Activated naive CD4-positive, alpha-beta T cell treated with anti-CD3 and anti-CD28 coated beads, Interleukin-2, amount 10 ng/mL, durations not matched to agents 7 days and 5 days (primary cell): ENCODE results near the gene EGFL6.

Source experiments
- CTCF ChIA-PET: fragments of 350-600 bp; sonication (Branson Sonifier 250); formaldehyde crosslinking; loops from one replicate; lab custom pipeline; 2021; ENCODE audit warnings: antibody characterized with exemption; lab: Charles Lee
- DNase-seq: peaks from one replicate; pipeline ENCODE4 v3.0.0-alpha.2; 2020
- H3K27ac Mint-ChIP-seq: one replicate; pipeline ENCODE4 v1.8.0; 2021; ENCODE audit warnings: mild to moderate bottlenecking, moderate library complexity, mixed read lengths
- H3K27me3 Mint-ChIP-seq: one replicate; pipeline ENCODE4 v1.8.0; 2021; ENCODE audit warnings: mild to moderate bottlenecking, mixed read lengths
- H3K36me3 Mint-ChIP-seq: one replicate; pipeline ENCODE4 v1.8.0; 2021; ENCODE audit warnings: mixed read lengths
- H3K4me1 Mint-ChIP-seq: one replicate; pipeline ENCODE4 v1.8.0; 2021; ENCODE audit warnings: mixed read lengths
- H3K4me3 Mint-ChIP-seq: one replicate; pipeline ENCODE4 v1.8.0; 2021; ENCODE audit warnings: mild to moderate bottlenecking, moderate library complexity, mixed read lengths
- H3K9me3 Mint-ChIP-seq: one replicate; pipeline ENCODE4 v1.8.0; 2021; ENCODE audit warnings: mixed read lengths

The EGFL6 gene

DNA sequence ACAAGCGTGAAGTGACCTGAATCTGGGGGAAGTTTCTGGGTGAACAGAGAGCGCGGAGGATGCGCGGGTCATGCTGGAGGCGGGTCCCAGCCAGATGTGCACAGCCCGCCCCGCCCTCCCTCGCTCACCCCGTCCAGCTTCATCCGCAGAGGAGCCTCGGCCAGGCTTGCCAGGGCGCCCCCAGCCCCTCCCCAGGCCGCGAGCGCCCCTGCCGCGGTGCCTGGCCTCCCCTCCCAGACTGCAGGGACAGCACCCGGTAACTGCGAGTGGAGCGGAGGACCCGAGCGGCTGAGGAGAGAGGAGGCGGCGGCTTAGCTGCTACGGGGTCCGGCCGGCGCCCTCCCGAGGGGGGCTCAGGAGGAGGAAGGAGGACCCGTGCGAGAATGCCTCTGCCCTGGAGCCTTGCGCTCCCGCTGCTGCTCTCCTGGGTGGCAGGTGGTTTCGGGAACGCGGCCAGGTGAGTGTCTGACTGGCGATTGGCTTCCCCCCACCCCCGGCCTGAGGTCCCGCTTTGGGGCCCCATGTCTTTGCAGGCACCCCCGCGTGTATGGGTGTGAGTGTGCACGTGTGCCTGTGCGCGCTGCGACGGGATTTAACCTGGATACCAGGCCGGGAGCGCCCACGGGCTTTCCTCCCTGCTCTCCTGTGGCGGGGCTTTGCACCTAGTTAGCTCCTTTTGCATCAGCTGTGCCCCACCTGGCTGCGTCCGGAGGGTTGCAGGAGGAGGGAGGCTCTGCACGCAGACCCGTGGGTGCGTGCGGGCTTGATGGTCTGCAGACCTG lies at the start of gene EGFL6:
Gene EGFL6 (plus strand): TSS at position 123 of the 782 bp plus-strand sequence. CDS start 261 bp downstream, at position 384.
- Mint-ChIP-seq H3K36me3 (no peaks in the 10 kb centered on the region), H3K4me1 (peaks cover 28% of the 10 kb centered on the region), H3K27me3 (peaks cover 24% of the 10 kb centered on the region), H3K4me3 (peak within 1 kb of the TSS; percentile 66), H3K9me3 (no peaks in the 10 kb centered on the region), H3K27ac (no peak within 1 kb of the TSS)
- CTCF ChIA-PET, result no interaction called here
- peak; percentile 20 for DNase-seq

DNA sequence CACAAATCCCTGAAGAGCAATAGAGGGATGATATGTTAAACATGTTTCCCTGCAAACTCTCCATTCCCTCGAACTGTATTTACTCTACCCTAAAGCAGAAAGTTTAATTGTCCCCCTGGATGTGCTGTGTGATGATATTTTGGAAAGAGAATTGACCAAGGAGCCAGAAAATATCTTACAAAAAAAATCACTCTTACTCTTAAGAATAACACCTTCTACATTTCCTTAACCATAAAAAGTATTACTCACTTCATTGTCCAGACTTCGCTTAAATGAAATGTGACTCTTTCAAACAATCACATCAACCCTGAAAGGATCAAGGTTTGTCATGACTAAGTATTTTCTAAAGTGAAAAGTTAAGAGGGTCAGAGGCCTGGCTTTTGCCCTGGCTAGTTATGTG lies 49.0 kb upstream of the EGFL6 start:
- no peak for DNase-seq

DNA sequence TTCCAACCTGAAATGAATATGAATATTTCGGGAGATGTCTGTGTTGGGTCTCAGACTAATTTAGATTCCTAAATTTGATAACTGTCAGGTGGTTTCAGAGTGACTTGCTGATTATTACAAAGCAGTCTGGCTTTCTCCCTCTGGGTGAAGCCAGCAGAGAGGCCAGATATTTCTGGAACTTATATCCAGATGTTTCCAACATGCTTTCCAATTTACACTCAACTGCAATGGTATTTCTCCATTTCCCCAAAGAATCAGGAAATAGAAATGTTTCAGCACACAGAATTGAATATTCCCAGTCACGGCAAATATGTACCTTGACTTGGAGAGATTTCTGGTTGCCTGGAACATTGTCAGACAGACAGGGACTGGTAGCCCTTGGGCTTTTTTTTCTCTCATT lies 48.5 kb upstream of the EGFL6 start:
- Mint-ChIP-seq H3K4me3 (no peak overlapping the region), H3K27ac (no peak overlapping the region), H3K4me1 (no peaks in the 10 kb centered on the region), H3K27me3 (peaks cover 3% of the 10 kb centered on the region), H3K36me3 (no peaks in the 10 kb centered on the region), H3K9me3 (no peaks in the 10 kb centered on the region)
- DNase-seq, result no peak
- CTCF ChIA-PET, result no interaction called here

More for the DNA sequence above, 49.0 kb upstream of the EGFL6 start:
- CTCF ChIA-PET, result no interaction called here
- Mint-ChIP-seq H3K9me3 (no peaks in the 10 kb centered on the region), H3K36me3 (no peaks in the 10 kb centered on the region), H3K4me3 (no peak overlapping the region), H3K27me3 (peaks cover 3% of the 10 kb centered on the region), H3K4me1 (no peaks in the 10 kb centered on the region), H3K27ac (no peak overlapping the region)

- no peaks in the 10 kb centered on the region for H3K36me3 Mint-ChIP-seq
- no peak overlapping the region for H3K27ac Mint-ChIP-seq
- no peak for DNase-seq
- no peak overlapping the region for H3K4me3 Mint-ChIP-seq
- no peaks in the 10 kb centered on the region for H3K4me1 Mint-ChIP-seq
- peaks cover 3% of the 10 kb centered on the region for H3K27me3 Mint-ChIP-seq
- CTCF ChIA-PET, result interaction anchor here (1.3 kb wide), 1 partner anchor 123 kb away, joined by 5 read pairs; no protein-coding TSS in a partner anchor
- no peaks in the 10 kb centered on the region for H3K9me3 Mint-ChIP-seq
Measured at GRCh38 chrX:13522811-13523210, 46.6 kb upstream of the EGFL6 start.

DNA sequence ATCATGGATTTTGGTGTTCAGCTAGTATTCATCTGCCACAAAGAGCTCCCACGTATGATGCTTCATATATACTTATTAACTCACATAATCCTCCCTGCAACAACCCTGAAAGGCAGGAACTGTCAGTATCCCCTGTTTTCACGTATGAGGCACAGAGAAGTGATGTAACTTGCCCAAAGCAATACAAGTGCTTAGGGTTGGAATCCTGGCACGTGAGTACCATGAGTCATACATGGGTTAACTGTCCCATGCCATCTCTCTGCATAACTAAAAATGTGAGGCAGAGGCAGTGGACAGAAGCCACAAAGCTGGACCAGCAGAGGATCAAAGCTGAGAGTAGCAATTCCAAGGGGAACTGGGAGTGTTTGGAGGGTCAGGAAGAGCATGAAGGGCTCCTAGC lies 35.7 kb upstream of the EGFL6 start:
- H3K27ac Mint-ChIP-seq, result no peak overlapping the region
- H3K27me3 Mint-ChIP-seq, result no peaks in the 10 kb centered on the region
- CTCF ChIA-PET, result no interaction called here
- no peaks in the 10 kb centered on the region for H3K4me1 Mint-ChIP-seq
- no peaks in the 10 kb centered on the region for H3K9me3 Mint-ChIP-seq
- no peak overlapping the region for H3K4me3 Mint-ChIP-seq
- no peak for DNase-seq
- H3K36me3 Mint-ChIP-seq, result no peaks in the 10 kb centered on the region

- no peak for DNase-seq
- no peaks in the 10 kb centered on the region for H3K9me3 Mint-ChIP-seq
- CTCF ChIA-PET, result no interaction called here
- no peak overlapping the region for H3K27ac Mint-ChIP-seq
- no peaks in the 10 kb centered on the region for H3K27me3 Mint-ChIP-seq
- H3K36me3 Mint-ChIP-seq, result no peaks in the 10 kb centered on the region
- no peaks in the 10 kb centered on the region for H3K4me1 Mint-ChIP-seq
- no peak overlapping the region for H3K4me3 Mint-ChIP-seq
Measured at GRCh38 chrX:13535376-13536165, 33.8 kb upstream of the EGFL6 start.

DNA sequence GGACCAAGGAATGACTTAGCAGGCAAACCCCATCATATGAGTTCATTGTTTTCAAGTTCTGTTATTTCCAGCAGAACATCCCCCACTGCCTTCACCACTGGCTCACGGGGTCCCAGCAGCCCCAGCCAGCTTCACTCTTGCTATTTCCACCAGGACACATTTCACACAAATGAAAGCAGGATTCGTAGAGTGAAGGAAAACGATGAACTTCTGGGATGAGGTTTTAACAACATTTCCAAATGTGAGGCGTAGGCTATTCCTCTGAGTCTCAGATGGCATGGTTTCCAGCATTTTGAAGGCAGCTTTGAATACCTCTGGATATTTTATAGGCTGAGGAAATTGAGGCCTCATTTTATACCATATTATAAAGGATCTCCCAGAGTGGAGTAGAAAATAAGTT lies 32.9 kb upstream of the EGFL6 start:
- Mint-ChIP-seq H3K27me3 (no peaks in the 10 kb centered on the region), H3K27ac (no peak overlapping the region), H3K4me3 (no peak overlapping the region), H3K4me1 (no peaks in the 10 kb centered on the region), H3K36me3 (no peaks in the 10 kb centered on the region), H3K9me3 (no peaks in the 10 kb centered on the region)
- CTCF ChIA-PET, result no interaction called here
- no peak for DNase-seq

DNA sequence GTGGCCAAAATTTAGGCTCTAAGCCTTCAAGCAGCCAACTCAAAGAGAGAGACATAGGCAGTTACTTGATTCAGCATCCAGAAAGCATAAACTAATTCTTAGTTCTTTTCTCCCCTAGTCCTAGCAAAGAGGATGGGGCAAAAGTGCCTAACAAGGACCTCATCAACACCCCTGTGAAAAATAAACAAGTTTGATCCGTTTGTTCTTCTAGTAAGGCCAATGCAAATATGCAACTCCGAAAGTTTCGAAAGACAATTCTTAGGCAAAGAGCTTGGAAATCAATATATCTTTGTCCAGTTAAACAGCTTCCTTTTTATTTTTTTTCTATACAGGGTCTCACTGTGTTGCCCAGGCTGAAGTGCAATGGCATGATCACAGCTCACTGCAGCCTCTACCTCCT lies 31.0 kb upstream of the EGFL6 start:
- H3K9me3 Mint-ChIP-seq, result no peaks in the 10 kb centered on the region
- no peak for DNase-seq

GRCh38 chrX:13540602-13541001 lies 28.8 kb upstream of the EGFL6 start:
- CTCF ChIA-PET, result no interaction called here
- Mint-ChIP-seq H3K4me1 (no peaks in the 10 kb centered on the region), H3K9me3 (no peaks in the 10 kb centered on the region), H3K36me3 (no peaks in the 10 kb centered on the region), H3K27ac (no peak overlapping the region), H3K4me3 (no peak overlapping the region), H3K27me3 (no peaks in the 10 kb centered on the region)
- DNase-seq, result no peak

More for the DNA sequence above, 31.0 kb upstream of the EGFL6 start:
- CTCF ChIA-PET, result no interaction called here
- H3K36me3 Mint-ChIP-seq, result no peaks in the 10 kb centered on the region
- H3K4me3 Mint-ChIP-seq, result no peak overlapping the region
- no peaks in the 10 kb centered on the region for H3K4me1 Mint-ChIP-seq
- H3K27me3 Mint-ChIP-seq, result no peaks in the 10 kb centered on the region
- no peak overlapping the region for H3K27ac Mint-ChIP-seq

GRCh38 chrX:13545726-13546125 lies 23.7 kb upstream of the EGFL6 start:
- Mint-ChIP-seq H3K27ac (no peak overlapping the region), H3K9me3 (no peaks in the 10 kb centered on the region), H3K4me3 (no peak overlapping the region), H3K36me3 (no peaks in the 10 kb centered on the region), H3K4me1 (no peaks in the 10 kb centered on the region), H3K27me3 (peaks cover 8% of the 10 kb centered on the region)
- CTCF ChIA-PET, result no interaction called here
- no peak for DNase-seq

- H3K9me3 Mint-ChIP-seq, result no peaks in the 10 kb centered on the region
- H3K27ac Mint-ChIP-seq, result no peak overlapping the region
- peaks cover 9% of the 10 kb centered on the region for H3K27me3 Mint-ChIP-seq
- no peak for DNase-seq
- no peak overlapping the region for H3K4me3 Mint-ChIP-seq
- H3K4me1 Mint-ChIP-seq, result no peaks in the 10 kb centered on the region
- no peaks in the 10 kb centered on the region for H3K36me3 Mint-ChIP-seq
- CTCF ChIA-PET, result no interaction called here
Measured at GRCh38 chrX:13547671-13548070, 21.7 kb upstream of the EGFL6 start.

DNA sequence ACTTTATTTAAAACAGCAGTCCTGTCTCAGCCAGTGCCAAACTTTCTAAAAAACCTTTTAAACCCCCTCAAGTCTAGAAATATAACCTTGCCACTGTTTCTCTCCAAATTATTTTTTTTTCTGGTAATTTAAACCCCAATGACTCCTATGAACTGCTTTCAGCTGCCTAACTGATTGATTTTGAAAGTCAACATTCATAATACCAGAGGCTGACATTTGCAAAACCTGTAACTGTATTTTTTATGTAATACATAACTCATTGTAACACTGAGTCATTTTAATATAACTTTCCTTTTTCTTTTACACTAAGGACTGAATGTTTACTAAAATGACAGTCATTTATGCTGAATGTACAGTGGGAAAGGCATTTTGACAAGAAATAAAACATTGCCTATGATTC lies 19.1 kb upstream of the EGFL6 start:
- Mint-ChIP-seq H3K9me3 (no peaks in the 10 kb centered on the region), H3K4me3 (no peak overlapping the region)
- CTCF ChIA-PET, result no interaction called here

DNA sequence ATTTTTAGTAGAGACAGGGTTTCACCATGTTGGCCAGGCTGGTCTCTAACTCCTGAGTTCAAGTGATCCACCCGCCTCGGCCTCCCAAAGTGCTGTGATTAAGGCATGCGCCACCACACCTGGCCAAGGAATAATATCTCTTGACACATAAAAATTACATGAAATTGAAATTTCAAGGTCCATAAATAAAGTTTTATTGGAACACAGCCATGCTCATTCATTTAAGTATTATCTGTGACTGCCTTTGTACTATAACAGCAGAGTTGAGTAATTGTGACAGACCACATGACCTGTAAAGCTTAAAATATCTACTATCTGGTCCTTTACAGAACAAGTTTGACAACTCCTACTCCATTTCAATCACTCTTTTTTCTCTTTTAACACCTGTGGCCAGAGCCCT lies 17.8 kb upstream of the EGFL6 start:
- CTCF ChIA-PET, result no interaction called here
- H3K4me3 Mint-ChIP-seq, result no peak overlapping the region
- no peaks in the 10 kb centered on the region for H3K36me3 Mint-ChIP-seq

More for the DNA sequence above, 19.1 kb upstream of the EGFL6 start:
- H3K36me3 Mint-ChIP-seq, result no peaks in the 10 kb centered on the region
- H3K27me3 Mint-ChIP-seq, result peaks cover 11% of the 10 kb centered on the region
- no peak for DNase-seq
- H3K4me1 Mint-ChIP-seq, result no peaks in the 10 kb centered on the region
- no peak overlapping the region for H3K27ac Mint-ChIP-seq

GRCh38 chrX:13552892-13553291 lies 16.5 kb upstream of the EGFL6 start:
- no peaks in the 10 kb centered on the region for H3K9me3 Mint-ChIP-seq
- no peak overlapping the region for H3K27ac Mint-ChIP-seq
- H3K27me3 Mint-ChIP-seq, result peaks cover 12% of the 10 kb centered on the region
- CTCF ChIA-PET, result no interaction called here
- no peaks in the 10 kb centered on the region for H3K4me1 Mint-ChIP-seq
- H3K4me3 Mint-ChIP-seq, result no peak overlapping the region
- H3K36me3 Mint-ChIP-seq, result no peaks in the 10 kb centered on the region
- no peak for DNase-seq

More for the DNA sequence above, 17.8 kb upstream of the EGFL6 start:
- Mint-ChIP-seq H3K27me3 (peaks cover 11% of the 10 kb centered on the region), H3K27ac (no peak overlapping the region), H3K9me3 (no peaks in the 10 kb centered on the region), H3K4me1 (no peaks in the 10 kb centered on the region)
- DNase-seq, result no peak

- H3K36me3 Mint-ChIP-seq, result no peaks in the 10 kb centered on the region
- H3K27ac Mint-ChIP-seq, result no peak overlapping the region
- peaks cover 26% of the 10 kb centered on the region for H3K27me3 Mint-ChIP-seq
- CTCF ChIA-PET, result interaction anchor here (1.0 kb wide), 1 partner anchor 16 kb away, joined by 3 read pairs; no protein-coding TSS in a partner anchor
- no peaks in the 10 kb centered on the region for H3K9me3 Mint-ChIP-seq
- H3K4me3 Mint-ChIP-seq, result no peak overlapping the region
- no peak for DNase-seq
- peaks cover 6% of the 10 kb centered on the region for H3K4me1 Mint-ChIP-seq
Measured at GRCh38 chrX:13565511-13565910, 3.9 kb upstream of the EGFL6 start.
